Astrocyte of the cerebellum (primary cell): ENCODE measurements around the gene PRRT4.

Source experiments
- DNase-seq: peaks from one replicate; pipeline ENCODE4 v3.0.0-alpha.2; 2011; ENCODE audit warnings: low read depth
- H3K4me3 ChIP-seq: 2 replicates; pipeline ENCODE4 v1.5.1; 2011; ENCODE audit warnings: mild to moderate bottlenecking, low read depth, low read length, moderate library complexity
- CTCF ChIP-seq: IDR thresholded peaks from 2 replicates; pipeline ENCODE4 v1.5.1; 2012; ENCODE audit warnings: low read length, low read depth, moderate library complexity, mild to moderate bottlenecking; ENCODE audit errors: missing control alignments
- in situ Hi-C: cut with HindIII; loops from 2 replicates; pipeline ENCODE4 v1.10.0; 2017; ENCODE audit warnings: low sequenced_read_pairs

PRRT4 gene

GRCh38 chr7:128407233-128407589 is 45.7 kb upstream of the PRRT4 start:
- in situ Hi-C loops: no loop called here

GRCh38 chr7:128406314-128407232 is 45.1 kb upstream of the PRRT4 start:
- in situ Hi-C loops: no loop called here
- DNase-seq: no peak
- H3K4me3 ChIP-seq: no peak overlapping the region
- no peak for TF ChIP-seq CTCF

More at GRCh38 chr7:128407233-128407589, 45.7 kb upstream of the PRRT4 start:
- DNase-seq: no peak
- H3K4me3 ChIP-seq: no peak overlapping the region
- no peak for TF ChIP-seq CTCF

GRCh38 chr7:128405471-128406313 is 44.2 kb upstream of the PRRT4 start:
- in situ Hi-C loops: no loop called here
- DNase-seq: no peak
- no peak for TF ChIP-seq CTCF
- H3K4me3 ChIP-seq: peak overlapping the region; percentile 54

GRCh38 chr7:128404886-128405470 is 43.5 kb upstream of the PRRT4 start:
- TF ChIP-seq CTCF: no peak
- in situ Hi-C loops: no loop called here
- peak overlapping the region; percentile 54 for H3K4me3 ChIP-seq
- DNase-seq: no peak

- in situ Hi-C loops: no loop called here
- TF ChIP-seq CTCF: no peak
- peak overlapping the region; percentile 9 for H3K4me3 ChIP-seq
- no peak for DNase-seq
Observed at GRCh38 chr7:128404143-128404681, 42.7 kb upstream of the PRRT4 start.

- H3K4me3 ChIP-seq: no peak overlapping the region
- in situ Hi-C loops: no loop called here
Observed at GRCh38 chr7:128403676-128404075, 42.2 kb upstream of the PRRT4 start.

More at GRCh38 chr7:128403676-128404075, 42.2 kb upstream of the PRRT4 start:
- TF ChIP-seq CTCF: no peak
- no peak for DNase-seq
